ENCODE results near the gene TTLL9.

Gene TTLL9

DNA sequence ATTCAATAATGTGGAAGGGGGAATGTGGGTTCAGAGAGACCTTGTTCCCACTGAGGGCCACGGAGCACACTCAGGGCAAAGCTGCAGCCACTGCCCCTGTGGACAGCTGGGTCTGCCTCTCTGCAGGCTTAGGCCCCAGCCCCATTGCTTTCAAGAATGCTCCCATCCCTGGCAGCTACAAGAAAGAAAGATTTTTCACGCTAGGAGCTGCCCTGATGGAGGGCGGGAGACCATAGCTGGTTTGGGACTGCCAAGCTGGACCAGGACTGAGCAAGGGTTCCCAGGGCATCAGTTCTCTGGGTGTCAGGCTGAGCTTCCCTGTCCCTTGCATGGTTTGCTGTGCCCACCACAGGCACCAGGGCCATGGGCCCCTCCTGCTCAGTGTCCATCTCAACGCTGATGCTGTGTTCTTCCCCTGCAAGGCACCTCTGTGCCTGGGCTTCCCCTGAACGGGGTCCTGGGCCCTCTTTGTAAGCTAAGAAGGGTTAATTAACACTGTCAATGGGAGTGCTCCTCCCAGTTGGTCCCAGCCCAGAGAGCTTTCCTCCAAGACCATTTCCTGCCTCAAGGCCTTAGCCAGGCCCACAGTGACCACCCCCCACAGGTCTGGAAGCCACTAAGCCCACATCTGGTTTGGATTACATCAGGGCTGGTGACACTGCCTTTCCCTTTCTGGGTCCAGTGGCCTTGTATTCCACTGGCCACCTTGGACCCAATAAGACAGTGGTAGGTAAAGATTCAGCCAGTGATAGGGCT is 33.4 kb upstream of the TTLL9 start:
- DNase-seq (ENCODE audit: low spot score), result no peak

- DNase-seq (ENCODE audit: low spot score), result no peak
These were observed 32.5 kb upstream of the TTLL9 start for GRCh38 chr20:31837896-31838397.

- no peak for DNase-seq (ENCODE audit: low spot score)
These were observed 31.7 kb upstream of the TTLL9 start for GRCh38 chr20:31838646-31839292.

GRCh38 chr20:31839782-31840487 is 30.5 kb upstream of the TTLL9 start:
- DNase-seq (ENCODE audit: low spot score), result no peak

DNA sequence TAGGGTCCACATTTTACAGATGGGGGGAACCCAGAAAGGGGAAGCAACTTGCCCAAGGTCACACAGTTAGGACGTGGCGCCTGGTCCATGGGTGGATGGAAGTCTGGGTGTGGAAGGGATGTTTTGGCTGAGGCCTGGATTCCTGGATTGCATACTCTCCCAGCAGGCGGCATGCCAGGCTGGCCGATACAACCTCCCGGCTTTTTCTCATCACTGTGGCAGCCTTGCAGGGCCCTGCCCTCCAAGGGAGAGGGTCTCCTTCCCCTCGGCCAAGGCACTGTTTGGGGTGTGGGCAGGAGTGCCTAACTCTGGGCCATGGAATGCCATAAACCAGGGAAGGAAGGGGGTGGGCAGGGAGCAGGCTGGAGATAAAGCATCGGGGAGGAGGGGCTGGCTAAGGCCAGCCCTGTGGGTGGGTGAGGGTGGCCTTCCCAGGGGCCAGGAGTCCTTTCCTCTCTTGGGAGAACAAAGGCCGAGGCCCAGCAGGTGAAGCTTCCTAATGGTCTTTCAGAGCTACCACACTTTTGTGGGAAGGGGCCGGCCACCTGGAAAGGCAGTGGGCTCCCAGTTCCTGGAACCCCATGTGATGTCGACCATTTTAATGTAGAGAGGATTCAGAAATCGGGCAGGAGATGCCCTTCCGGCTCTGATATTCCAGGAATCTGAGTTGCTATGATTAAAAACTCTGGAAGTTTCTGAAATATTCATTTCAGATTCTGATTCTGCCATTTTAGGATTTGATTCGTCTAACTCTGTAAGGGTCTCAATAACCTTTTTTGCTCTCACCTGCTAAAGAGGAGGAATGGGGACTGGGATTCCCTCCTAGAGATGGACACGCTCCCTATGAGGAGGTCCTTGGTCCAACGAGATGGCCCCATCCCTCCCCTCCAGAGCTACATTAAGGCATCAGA is 29.3 kb upstream of the TTLL9 start:
- DNase-seq (ENCODE audit: low spot score), result no peak

GRCh38 chr20:31841928-31842327 is 28.5 kb upstream of the TTLL9 start:
- no peak for DNase-seq (ENCODE audit: low spot score)

- no peak for DNase-seq (ENCODE audit: low spot score)
These were observed 27.8 kb upstream of the TTLL9 start for GRCh38 chr20:31842471-31843157.

GRCh38 chr20:31843288-31843687 is 27.1 kb upstream of the TTLL9 start:
- no peak for DNase-seq (ENCODE audit: low spot score)

GRCh38 chr20:31843881-31844280 is 26.6 kb upstream of the TTLL9 start:
- DNase-seq (ENCODE audit: low spot score), result no peak

DNA sequence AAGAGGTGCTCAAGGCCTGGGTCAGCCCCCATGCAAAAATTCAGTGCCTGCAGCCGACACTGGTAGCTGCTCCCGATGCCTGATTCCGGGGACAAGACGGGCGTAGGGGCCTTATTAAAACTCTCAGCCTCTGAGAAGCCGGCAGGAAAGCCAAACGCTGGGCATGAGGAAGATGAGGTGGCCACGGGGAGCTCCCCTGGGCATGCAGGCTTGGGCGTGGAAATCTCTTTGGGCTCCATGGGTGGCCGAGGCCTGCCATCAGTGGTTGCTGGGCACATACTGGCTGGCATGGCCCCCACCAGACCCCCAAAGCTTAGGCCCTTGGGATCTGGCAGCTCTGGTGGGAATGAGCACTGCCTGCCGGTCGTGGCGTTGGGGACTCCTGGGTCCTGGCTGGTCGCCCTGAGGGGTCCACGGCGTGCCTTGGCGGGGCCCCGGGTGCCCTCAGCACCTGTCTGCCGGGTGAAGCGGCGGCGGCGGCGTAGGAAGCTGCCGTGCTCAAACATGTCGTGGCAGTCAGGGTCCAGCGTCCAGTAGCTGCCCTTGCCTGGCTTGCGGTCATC is 25.6 kb upstream of the TTLL9 start:
- no peak for DNase-seq (ENCODE audit: low spot score)

- DNase-seq (ENCODE audit: low spot score), result no peak
These were observed 25.1 kb upstream of the TTLL9 start, which contains the start of gene FOXS1 for GRCh38 chr20:31845300-31845863. Gene FOXS1 (minus strand): TSS chr20:31845604. CDS start chr20:31845542, 62 bp downstream.

- DNase-seq (ENCODE audit: low spot score), result no peak
These were observed 23.7 kb upstream of the TTLL9 start for GRCh38 chr20:31846793-31847138.

DNA sequence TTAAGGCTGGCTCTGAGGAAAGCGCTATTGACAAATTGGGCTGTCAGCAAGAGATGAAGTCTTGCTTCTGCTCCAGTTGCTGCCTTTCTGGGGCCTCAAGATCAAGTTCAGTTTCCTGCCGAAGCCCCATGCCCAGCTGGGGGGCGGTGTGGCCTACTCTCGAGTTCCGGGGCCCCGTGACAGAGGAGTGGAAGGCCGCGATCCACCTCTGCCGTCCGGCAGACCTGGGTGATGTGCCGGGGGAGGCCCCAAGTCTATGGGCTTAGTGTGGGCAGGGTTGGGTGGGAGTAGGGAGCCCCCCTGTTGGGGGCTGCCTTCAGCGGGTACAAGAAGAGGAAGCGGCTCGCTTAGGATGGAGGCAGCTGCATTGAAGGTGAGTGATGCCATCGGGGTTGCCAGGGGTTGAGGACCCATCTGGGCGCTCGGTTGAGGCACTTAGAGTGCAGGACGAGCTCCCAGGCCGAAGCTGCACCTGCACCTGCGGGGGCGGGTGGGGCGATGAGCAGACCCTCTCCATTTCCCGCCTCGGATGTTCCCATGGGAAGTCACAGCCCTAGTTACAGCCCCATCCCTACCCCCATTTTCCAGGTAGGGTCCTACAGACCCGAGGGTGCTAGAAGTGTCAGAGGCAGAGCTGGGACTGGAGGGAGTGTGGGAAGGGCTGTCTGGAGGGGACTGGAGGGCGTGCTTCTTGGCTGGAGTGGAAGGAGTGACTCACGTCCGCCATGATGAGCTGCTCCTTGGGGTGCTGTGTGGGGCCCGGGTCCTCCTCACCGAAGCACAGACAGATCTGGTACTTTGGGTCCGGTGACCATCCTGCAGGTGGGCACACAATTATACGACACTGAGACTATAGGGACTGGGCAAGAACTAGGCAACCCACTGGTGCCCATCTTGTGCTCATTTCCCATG is 22.1 kb upstream of the TTLL9 start:
- no peak for DNase-seq (ENCODE audit: low spot score)

GRCh38 chr20:31849306-31849930 is 21.0 kb upstream of the TTLL9 start:
- DNase-seq (ENCODE audit: low spot score), result peak; percentile 73

GRCh38 chr20:31851240-31851955 is 19.0 kb upstream of the TTLL9 start:
- no peak for DNase-seq (ENCODE audit: low spot score)

DNA sequence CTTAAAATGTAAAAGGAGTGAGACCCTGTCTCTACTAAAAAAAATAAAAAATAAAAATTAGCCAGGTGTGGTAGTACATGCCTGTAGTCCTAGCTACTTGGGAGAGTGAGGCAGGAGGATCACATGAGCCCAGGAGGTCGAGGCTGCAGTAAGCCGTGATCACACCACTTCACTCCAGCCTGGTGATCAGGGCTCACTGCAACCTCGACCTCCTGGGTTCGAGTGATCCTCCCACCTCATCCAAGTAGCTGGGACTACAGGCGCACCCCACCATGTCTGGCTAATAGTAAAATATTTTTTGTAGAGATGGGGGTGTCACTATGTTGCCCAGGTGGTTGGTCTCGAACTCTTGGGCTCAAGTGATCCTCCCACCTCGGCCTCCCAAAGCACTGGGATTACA is 17.0 kb upstream of the TTLL9 start:
- DNase-seq (ENCODE audit: low spot score), result no peak

DNA sequence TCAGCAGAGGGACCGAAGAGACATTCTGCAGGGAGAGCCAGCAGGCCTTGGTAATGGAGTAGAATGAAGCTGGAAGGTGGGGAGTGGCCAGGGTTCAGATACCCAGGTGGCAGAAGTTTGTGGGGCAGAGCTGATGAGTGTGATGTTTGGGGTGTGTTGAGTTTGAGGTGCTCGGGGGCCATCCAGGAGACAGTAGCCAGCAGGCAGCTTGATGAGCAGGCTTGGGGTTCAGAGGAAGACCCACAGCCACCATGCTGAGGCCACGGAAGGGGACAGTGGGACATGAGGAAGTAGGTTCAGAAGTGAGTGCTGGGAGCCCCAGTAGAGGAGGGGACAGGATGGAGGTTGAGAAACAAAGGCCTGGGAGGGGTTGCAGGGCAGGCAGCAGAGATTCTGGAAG is 13.9 kb upstream of the TTLL9 start:
- DNase-seq (ENCODE audit: low spot score), result no peak
